ENCODE results near the gene TTC1.

GRCh38 chr5:159992566-159992965 is 16.4 kb upstream of the TTC1 start:
- no peak for TF ChIP-seq POLR2A (IDR thresholded peaks at IDR 0.05)
- TF ChIP-seq, protein P1, sequence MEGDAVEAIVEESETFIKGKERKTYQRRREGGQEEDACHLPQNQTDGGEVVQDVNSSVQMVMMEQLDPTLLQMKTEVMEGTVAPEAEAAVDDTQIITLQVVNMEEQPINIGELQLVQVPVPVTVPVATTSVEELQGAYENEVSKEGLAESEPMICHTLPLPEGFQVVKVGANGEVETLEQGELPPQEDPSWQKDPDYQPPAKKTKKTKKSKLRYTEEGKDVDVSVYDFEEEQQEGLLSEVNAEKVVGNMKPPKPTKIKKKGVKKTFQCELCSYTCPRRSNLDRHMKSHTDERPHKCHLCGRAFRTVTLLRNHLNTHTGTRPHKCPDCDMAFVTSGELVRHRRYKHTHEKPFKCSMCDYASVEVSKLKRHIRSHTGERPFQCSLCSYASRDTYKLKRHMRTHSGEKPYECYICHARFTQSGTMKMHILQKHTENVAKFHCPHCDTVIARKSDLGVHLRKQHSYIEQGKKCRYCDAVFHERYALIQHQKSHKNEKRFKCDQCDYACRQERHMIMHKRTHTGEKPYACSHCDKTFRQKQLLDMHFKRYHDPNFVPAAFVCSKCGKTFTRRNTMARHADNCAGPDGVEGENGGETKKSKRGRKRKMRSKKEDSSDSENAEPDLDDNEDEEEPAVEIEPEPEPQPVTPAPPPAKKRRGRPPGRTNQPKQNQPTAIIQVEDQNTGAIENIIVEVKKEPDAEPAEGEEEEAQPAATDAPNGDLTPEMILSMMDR (IDR thresholded peaks at IDR 0.05), result no peak
